Kidney (tissue), 14 donors: ENCODE results near the gene PTMA. TPM values are rescaled to one million over a fixed set of nuclear protein-coding genes. Genes with fewer than 3 reads are reported as not detected.

ENCODE experiments used
- DNase-seq, 5 donors: peaks; one replicate each; pipeline ENCODE4 v3.0.0-alpha.2; 2013 to 2020
- FAIRE-seq: peaks from 2 replicates; lab custom pipeline; 2012; peaks lifted over from hg19 to GRCh38; lab: Jason Lieb, UNC
- H3K27ac ChIP-seq, 2 donors: one replicate each; pipeline ENCODE4 v1.7.0; 2013; ENCODE audit warnings: low read depth in 2 of 2, low read length in 2 of 2, inconsistent platforms in 1 of 2
- H3K27me3 ChIP-seq: one replicate; pipeline ENCODE4 v1.7.1; 2013; ENCODE audit warnings: low read length, inconsistent platforms; ENCODE audit not compliant: control insufficient read depth, insufficient read depth
- H3K36me3 ChIP-seq, 3 donors: one replicate each; pipeline versions ENCODE4 v1.7.0 to v1.7.1; 2013; ENCODE audit warnings: low read length in 3 of 3, control low read depth in 1 of 3, inconsistent platforms in 1 of 3; ENCODE audit not compliant: insufficient read depth in 3 of 3, control insufficient read depth in 2 of 3
- H3K4me1 ChIP-seq, 3 donors: one replicate each; pipeline versions ENCODE4 v1.7.0 to v1.7.1; 2013; ENCODE audit warnings: low read length in 3 of 3, inconsistent platforms in 1 of 3, low read depth in 1 of 3; ENCODE audit not compliant: control insufficient read depth in 2 of 3, insufficient read depth in 2 of 3
- H3K4me3 ChIP-seq, 3 donors: one replicate each; pipeline versions ENCODE4 v1.7.0 to v1.8.1; 2013; ENCODE audit warnings: low read length in 3 of 3, control low read depth in 1 of 3, inconsistent platforms in 1 of 3
- H3K9ac ChIP-seq, 3 donors: one replicate each; pipeline versions ENCODE4 v1.7.0 to v1.7.1; 2013; ENCODE audit warnings: low read length in 3 of 3, control low read depth in 1 of 3, inconsistent platforms in 1 of 3
- H3K9me3 ChIP-seq, 3 donors: one replicate each; pipeline versions ENCODE4 v1.7.0 to v1.7.1; 2013; ENCODE audit warnings: low read length in 3 of 3, control low read depth in 1 of 3, inconsistent platforms in 1 of 3; ENCODE audit not compliant: control insufficient read depth in 2 of 3, insufficient read depth in 1 of 3
- CTCF ChIP-seq: IDR thresholded peaks from 3 replicates; pipeline ENCODE4 v1.5.1; 2012; ENCODE audit warnings: mild to moderate bottlenecking, moderate library complexity, borderline replicate concordance; ENCODE audit not compliant: insufficient read depth; ENCODE audit errors: extremely low read depth
- intact Hi-C: fragments of 100-400 bp; cut with DNase I; formaldehyde crosslinking; loops from one replicate; pipeline ENCODE4 v1.11.1; 2022
- polyA plus RNA-seq: library from polyadenylated mRNA; stranded (reverse); fragments of 350-450 nt; fragmentation: Illumina TruSeq; extraction: RNeasy Lipid Tissue Mini Kit (QIAGEN cat#74804); gene quantifications from one replicate; pipeline ENCODE4 v1.2.3, GENCODE V29; 2014; ENCODE audit warnings: low read depth, low replicate concordance; ENCODE audit not compliant: insufficient read depth
- total RNA-seq: library from RNA; stranded (reverse); fragmentation: NEBNext Ultra II Directional; extraction: Animal tissue kit (Norgen Biotek cat#: 25700); gene quantifications from one replicate; pipeline ENCODE4 v1.2.1, GENCODE V29; 2021
- donor health status: control.
- donor health status: control.
- donor health status: control.
- donor health status: control.
- donor health status: control.
- donor health status: DM: yes; HTN: yes; CAD: no.
- donor health status: Normal renal cell carcinoma (clear cell type).

The PTMA gene
- total and polyA plus RNA-seq, 2 donors from 2014 or later, result 825 to 1,173 TPM

- Histone ChIP-seq H3K9me3 (no peaks in the 10 kb centered on the region), H3K9ac (peak overlapping the region in 1 of 3 donors; percentile 93), H3K4me1 (peaks cover 0 to 25% (median 3%) of the 10 kb centered on the region in 3 donors), H3K36me3 (no peaks in the 10 kb centered on the region), H3K4me3 (peak overlapping the region in 1 of 3 donors; percentile 65), H3K27me3 (no peaks in the 10 kb centered on the region), H3K27ac (peak overlapping the region; percentile 83 to 97)
- DNase-seq (peak in 1 of 5 donors; percentile 67), FAIRE-seq (no peak)
- intact Hi-C loops, result loop anchor here (10.0 kb wide), 1 partner anchor 53 kb away; no protein-coding TSS in a partner anchor
- no peak for TF ChIP-seq CTCF
Observed at GRCh38 chr2:231667496-231667895, 40.8 kb upstream of the PTMA start.

- Histone ChIP-seq H3K4me1 (peaks cover 0 to 25% (median 3%) of the 10 kb centered on the region in 3 donors), H3K9ac (no peak overlapping the region), H3K9me3 (no peaks in the 10 kb centered on the region), H3K27me3 (no peaks in the 10 kb centered on the region), H3K36me3 (no peaks in the 10 kb centered on the region), H3K27ac (no peak overlapping the region), H3K4me3 (no peak overlapping the region)
- FAIRE-seq, result no peak
- no peak for TF ChIP-seq CTCF
- no peak for DNase-seq
- intact Hi-C loops, result loop anchor here (10.0 kb wide), 1 partner anchor 54 kb away; no protein-coding TSS in a partner anchor
Observed at GRCh38 chr2:231668981-231669380, 39.3 kb upstream of the PTMA start.

GRCh38 chr2:231671270-231672050, 36.9 kb upstream of the PTMA start:
- intact Hi-C loops, result no loop called here
- Histone ChIP-seq H3K9me3 (no peaks in the 10 kb centered on the region), H3K9ac (peak overlapping the region in 2 of 3 donors; percentile 26 to 35), H3K4me3 (no peak overlapping the region), H3K4me1 (peaks cover 0 to 30% (median 15%) of the 10 kb centered on the region in 3 donors), H3K27me3 (no peaks in the 10 kb centered on the region), H3K36me3 (no peaks in the 10 kb centered on the region), H3K27ac (peak overlapping the region; percentile 76 to 83)
- FAIRE-seq (no peak), DNase-seq (peak; percentile 52 to 85 (median 62))
- TF ChIP-seq CTCF, result no peak
